Measurements from ENCODE around the gene CBLC.

The CBLC gene

GRCh38 chr19:44848812-44849447, 71.2 kb downstream of the CBLC start:
- no peaks in the 10 kb centered on the region for H3K36me3 Mint-ChIP-seq (ENCODE audit: low read depth)
- H3K27ac Mint-ChIP-seq, result no peak overlapping the region
- no peak for DNase-seq
- peaks cover 34% of the 10 kb centered on the region for H3K27me3 Mint-ChIP-seq
- H3K4me3 Mint-ChIP-seq, result no peak overlapping the region
- peaks cover 22% of the 10 kb centered on the region for H3K4me1 Mint-ChIP-seq (ENCODE audit: low read depth)
- no peaks in the 10 kb centered on the region for H3K9me3 Mint-ChIP-seq
